Activated CD8-positive, alpha-beta memory T cell treated with anti-CD3 and anti-CD28 coated beads for 4 hours (primary cell): Measurements from ENCODE around the gene TMEM37.

Experiments used
- DNase-seq, 2 donors: peaks; one replicate each; pipeline ENCODE4 v3.0.0-alpha.2; 2020; ENCODE audit warnings: low read depth in 2 of 2

The TMEM37 gene

GRCh38 chr2:119455066-119455718 is 23.5 kb downstream of the TMEM37 start:
- DNase-seq = no peak

- no peak for DNase-seq
Measured at GRCh38 chr2:119460076-119460475, 28.4 kb downstream of the TMEM37 start.

- DNase-seq = no peak
Measured at GRCh38 chr2:119461811-119462210, 30.2 kb downstream of the TMEM37 start.

GRCh38 chr2:119462574-119462973 is 30.9 kb downstream of the TMEM37 start:
- no peak for DNase-seq

- no peak for DNase-seq
Measured at GRCh38 chr2:119463136-119463535, 31.5 kb downstream of the TMEM37 start.

GRCh38 chr2:119463990-119464389 is 32.3 kb downstream of the TMEM37 start:
- DNase-seq = no peak

GRCh38 chr2:119464981-119465380 is 33.3 kb downstream of the TMEM37 start:
- DNase-seq = no peak

- no peak for DNase-seq
Measured at GRCh38 chr2:119465687-119466086, 34.0 kb downstream of the TMEM37 start.

- DNase-seq = no peak
Measured at GRCh38 chr2:119466373-119466772, 34.7 kb downstream of the TMEM37 start.

GRCh38 chr2:119468154-119468955 is 36.7 kb downstream of the TMEM37 start:
- no peak for DNase-seq

- DNase-seq = no peak
Measured at GRCh38 chr2:119469131-119469530, 37.5 kb downstream of the TMEM37 start.

- no peak for DNase-seq
Measured at GRCh38 chr2:119469661-119470297, 38.1 kb downstream of the TMEM37 start.

- DNase-seq = no peak
Measured at GRCh38 chr2:119472749-119473148, 41.1 kb downstream of the TMEM37 start.

- DNase-seq = no peak
Measured at GRCh38 chr2:119473621-119474370, 42.1 kb downstream of the TMEM37 start.

GRCh38 chr2:119474371-119475224 is 42.9 kb downstream of the TMEM37 start:
- no peak for DNase-seq

GRCh38 chr2:119475225-119475856 is 43.7 kb downstream of the TMEM37 start:
- no peak for DNase-seq

GRCh38 chr2:119475857-119476244 is 44.2 kb downstream of the TMEM37 start:
- DNase-seq = no peak

GRCh38 chr2:119476301-119477112 is 44.9 kb downstream of the TMEM37 start:
- peak in 1 of 2 donors; percentile 7 for DNase-seq

GRCh38 chr2:119477113-119477505 is 45.5 kb downstream of the TMEM37 start:
- DNase-seq = no peak
